Calu3 (cell line): Measurements from ENCODE around the gene PTBP1. TPM values are rescaled to one million over a fixed set of nuclear protein-coding genes. Genes with fewer than 3 reads are reported as not detected.

Experiments used
- BruUV-seq: library from RNA; stranded (reverse); fragments of 400-500 nt; replicated peaks from 2 replicates; lab custom pipeline; 2021; lab: Mats Ljungman, UMichigan
- CTCF ChIA-PET: fragments of 300-600 bp; sonication (Branson Sonifier 250); formaldehyde crosslinking; loops from one replicate; lab custom pipeline; 2022; ENCODE audit warnings: antibody characterized with exemption; lab: Charles Lee
- DNase-seq: peaks from one replicate; pipeline ENCODE4 v3.0.0; 2022
- H3K27ac Mint-ChIP-seq: one replicate; pipeline ENCODE4 v1.8.0; 2022; ENCODE audit warnings: mixed read lengths; ENCODE audit not compliant: unreplicated experiment
- H3K27me3 Mint-ChIP-seq: one replicate; pipeline ENCODE4 v1.8.0; 2022; ENCODE audit warnings: mixed read lengths; ENCODE audit not compliant: unreplicated experiment
- H3K36me3 Mint-ChIP-seq: one replicate; pipeline ENCODE4 v1.8.0; 2022; ENCODE audit warnings: mild to moderate bottlenecking, moderate library complexity, mixed read lengths; ENCODE audit not compliant: insufficient read depth, unreplicated experiment
- H3K4me1 Mint-ChIP-seq: one replicate; pipeline ENCODE4 v1.8.0; 2022; ENCODE audit warnings: mild to moderate bottlenecking, low read depth, mixed read lengths; ENCODE audit not compliant: unreplicated experiment
- H3K4me3 Mint-ChIP-seq: one replicate; pipeline ENCODE4 v1.8.0; 2022; ENCODE audit warnings: mild to moderate bottlenecking, low read depth, moderate library complexity, mixed read lengths; ENCODE audit not compliant: unreplicated experiment
- H3K9me3 Mint-ChIP-seq: one replicate; pipeline ENCODE4 v1.8.0; 2022; ENCODE audit warnings: low read depth, mixed read lengths; ENCODE audit not compliant: unreplicated experiment
- intact Hi-C: fragments of 100-400 bp; cut with micrococcal nuclease; formaldehyde crosslinking; loops from one replicate; pipeline ENCODE4 v1.10.0; 2022; ENCODE audit not compliant: unreplicated experiment
- total RNA-seq: library from RNA; stranded (reverse); gene quantifications from 2 replicates; pipeline ENCODE4 v1.2.3, GENCODE V29; 2022
- TF ChIP-seq, protein P1 (sequence below): fragments of 200-600 bp; IDR thresholded peaks from one replicate; pipeline ENCODE4 v1.8.0; 2022; ENCODE audit warnings: antibody characterized with exemption; ENCODE audit not compliant: unreplicated experiment

Gene PTBP1
- total RNA-seq, 1 experiment from 2014 or later = 409 TPM

DNA sequence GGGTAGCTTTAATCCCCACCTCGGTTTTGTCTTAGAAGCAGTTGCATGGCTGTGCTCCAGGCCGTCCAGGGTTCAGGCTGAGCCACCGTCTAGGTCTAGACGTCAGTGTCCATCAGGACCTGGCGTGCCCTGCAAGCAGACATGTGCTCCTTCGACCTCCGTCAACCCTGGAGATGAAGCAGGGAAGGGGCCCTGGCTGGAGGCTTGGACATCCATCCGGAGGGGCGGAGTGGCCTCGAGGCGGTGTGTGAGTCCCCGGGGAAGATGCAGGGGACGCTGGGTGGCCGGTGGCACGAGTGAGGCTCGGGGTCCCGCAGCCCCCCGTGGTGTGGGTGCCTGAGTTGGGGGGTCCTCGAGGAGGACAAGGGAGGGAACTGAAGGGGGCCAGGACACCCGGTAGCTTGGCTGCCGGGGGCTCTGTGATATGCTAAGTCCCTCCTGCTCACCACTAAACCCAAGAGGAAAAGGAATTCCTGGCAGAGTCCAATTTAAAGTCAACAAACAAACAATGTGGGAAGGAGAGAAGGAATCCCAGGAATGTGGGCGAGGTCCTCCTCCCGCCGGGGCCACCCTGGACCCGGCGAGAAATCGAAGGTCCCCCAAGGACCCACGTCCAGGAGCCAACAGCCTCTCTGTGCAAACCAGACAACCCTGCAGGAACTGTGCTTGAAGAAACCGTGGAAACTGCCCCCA, 14.9 kb upstream of the PTBP1 start:
- Mint-ChIP-seq H3K36me3 (peaks cover 6% of the 10 kb centered on the region), H3K27me3 (no peaks in the 10 kb centered on the region), H3K9me3 (no peaks in the 10 kb centered on the region), H3K4me1 (peaks cover 9% of the 10 kb centered on the region), H3K27ac (no peak overlapping the region), H3K4me3 (peak overlapping the region; percentile 54)
- TF ChIP-seq, protein P1, sequence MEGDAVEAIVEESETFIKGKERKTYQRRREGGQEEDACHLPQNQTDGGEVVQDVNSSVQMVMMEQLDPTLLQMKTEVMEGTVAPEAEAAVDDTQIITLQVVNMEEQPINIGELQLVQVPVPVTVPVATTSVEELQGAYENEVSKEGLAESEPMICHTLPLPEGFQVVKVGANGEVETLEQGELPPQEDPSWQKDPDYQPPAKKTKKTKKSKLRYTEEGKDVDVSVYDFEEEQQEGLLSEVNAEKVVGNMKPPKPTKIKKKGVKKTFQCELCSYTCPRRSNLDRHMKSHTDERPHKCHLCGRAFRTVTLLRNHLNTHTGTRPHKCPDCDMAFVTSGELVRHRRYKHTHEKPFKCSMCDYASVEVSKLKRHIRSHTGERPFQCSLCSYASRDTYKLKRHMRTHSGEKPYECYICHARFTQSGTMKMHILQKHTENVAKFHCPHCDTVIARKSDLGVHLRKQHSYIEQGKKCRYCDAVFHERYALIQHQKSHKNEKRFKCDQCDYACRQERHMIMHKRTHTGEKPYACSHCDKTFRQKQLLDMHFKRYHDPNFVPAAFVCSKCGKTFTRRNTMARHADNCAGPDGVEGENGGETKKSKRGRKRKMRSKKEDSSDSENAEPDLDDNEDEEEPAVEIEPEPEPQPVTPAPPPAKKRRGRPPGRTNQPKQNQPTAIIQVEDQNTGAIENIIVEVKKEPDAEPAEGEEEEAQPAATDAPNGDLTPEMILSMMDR = no peak
- CTCF ChIA-PET = no interaction called here
- DNase-seq = peak; percentile 53
- no TSS peak for BruUV-seq
- intact Hi-C loops = no loop called here

DNA sequence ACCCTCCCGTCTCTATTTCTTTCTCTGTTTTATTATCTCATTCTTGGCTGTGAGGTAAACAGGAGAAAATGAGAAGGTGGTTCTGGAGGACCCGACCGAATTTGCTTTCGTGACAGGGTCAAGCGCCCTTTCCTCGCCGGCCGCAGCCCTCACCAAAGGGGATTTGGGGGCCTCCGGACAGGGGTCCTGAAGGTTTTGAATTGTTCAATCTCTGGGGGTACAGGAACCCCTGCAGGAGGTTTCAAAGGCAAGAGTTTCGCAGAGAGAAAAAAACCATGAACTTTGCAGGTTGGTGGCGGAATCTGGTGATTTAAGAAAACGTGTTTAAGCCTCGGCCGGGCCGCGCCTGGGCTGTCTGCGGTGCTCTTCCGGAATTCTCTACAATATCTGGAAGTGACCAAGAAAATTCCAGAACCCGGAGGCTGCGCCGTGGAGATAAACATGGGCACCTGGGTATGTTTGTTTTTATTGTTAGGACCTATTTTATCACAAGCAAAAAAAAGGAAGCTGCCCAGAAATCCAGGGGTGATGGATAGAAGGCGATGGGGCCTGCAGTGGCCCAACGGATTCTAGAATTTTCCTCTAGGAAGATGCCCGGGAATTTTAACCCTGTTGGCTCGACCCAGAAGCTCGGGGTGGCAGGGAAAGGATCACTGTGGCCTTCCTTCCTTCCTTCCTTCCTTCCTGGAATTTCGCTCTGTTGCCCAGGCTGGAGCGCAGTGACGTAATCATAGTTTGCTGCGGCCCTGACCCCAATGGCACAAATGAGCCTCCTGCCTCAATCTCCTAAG, 14.2 kb upstream of the PTBP1 start:
- TF ChIP-seq, protein P1 = no peak
- H3K4me1 Mint-ChIP-seq = peaks cover 9% of the 10 kb centered on the region
- H3K27ac Mint-ChIP-seq = no peak overlapping the region
- no peaks in the 10 kb centered on the region for H3K9me3 Mint-ChIP-seq
- intact Hi-C loops = no loop called here
- CTCF ChIA-PET = interaction anchor here (1.3 kb wide), 1 partner anchor 16 kb away, joined by 3 read pairs; no protein-coding TSS in a partner anchor
- BruUV-seq = no TSS peak
- peaks cover 6% of the 10 kb centered on the region for H3K36me3 Mint-ChIP-seq
- peak overlapping the region; percentile 54 for H3K4me3 Mint-ChIP-seq
- no peaks in the 10 kb centered on the region for H3K27me3 Mint-ChIP-seq
- DNase-seq = no peak

DNA sequence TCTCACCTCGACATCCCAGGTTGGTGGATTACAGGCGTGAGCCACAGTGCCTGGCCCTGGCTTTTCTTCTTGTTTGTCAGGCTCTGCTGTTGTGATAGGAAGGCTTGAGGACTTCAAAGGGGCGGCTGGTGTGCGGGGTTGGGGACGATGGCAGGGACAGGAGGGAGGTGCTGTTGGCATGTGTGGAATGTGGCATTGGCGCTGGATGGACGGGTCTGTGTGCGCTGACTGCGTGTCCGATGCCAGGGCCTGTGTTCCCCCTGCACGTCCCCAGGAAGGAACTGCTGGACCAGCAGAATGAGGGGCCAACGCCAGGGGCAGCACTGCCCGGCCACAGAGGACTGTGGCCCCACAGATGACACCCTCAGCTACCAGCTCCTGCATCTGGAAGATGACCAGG, 12.7 kb upstream of the PTBP1 start:
- TF ChIP-seq, protein P1 = no peak
- Mint-ChIP-seq H3K36me3 (peaks cover under 1% of the 10 kb centered on the region), H3K4me3 (no peak overlapping the region), H3K27ac (no peak overlapping the region), H3K4me1 (peaks cover 9% of the 10 kb centered on the region), H3K27me3 (no peaks in the 10 kb centered on the region), H3K9me3 (no peaks in the 10 kb centered on the region)
- CTCF ChIA-PET = no interaction called here
- intact Hi-C loops = no loop called here
- no TSS peak for BruUV-seq
- DNase-seq = no peak

DNA sequence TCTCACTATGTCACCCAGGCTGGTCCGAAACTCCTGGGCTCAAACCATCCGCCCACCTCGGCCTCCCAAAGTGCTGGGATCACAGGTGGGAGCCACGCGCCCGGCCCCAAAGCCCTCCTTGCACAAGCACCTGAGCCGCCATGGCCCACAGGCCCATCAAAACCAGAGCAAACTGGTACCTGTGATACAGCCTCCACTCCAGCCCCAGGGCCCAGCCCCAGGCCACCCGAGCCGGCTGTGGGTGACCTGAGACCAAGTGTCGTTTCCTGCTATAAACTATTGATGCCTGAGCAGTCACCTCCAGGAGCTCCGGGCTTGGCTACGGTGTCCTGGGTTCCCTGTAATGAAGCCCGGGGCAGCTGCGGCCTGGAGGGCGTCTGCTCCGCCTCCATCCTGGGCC, 9.7 kb upstream of the PTBP1 start:
- peaks cover 8% of the 10 kb centered on the region for H3K4me1 Mint-ChIP-seq
- DNase-seq = no peak
- intact Hi-C loops = no loop called here
- BruUV-seq = no TSS peak
- H3K9me3 Mint-ChIP-seq = no peaks in the 10 kb centered on the region
- H3K36me3 Mint-ChIP-seq = no peaks in the 10 kb centered on the region
- no peaks in the 10 kb centered on the region for H3K27me3 Mint-ChIP-seq
- no peak overlapping the region for H3K27ac Mint-ChIP-seq
- TF ChIP-seq, protein P1 = no peak
- no peak overlapping the region for H3K4me3 Mint-ChIP-seq
- CTCF ChIA-PET = no interaction called here
